Measurements from ENCODE around the gene ICAM4. TPM values are rescaled to one million over a fixed set of nuclear protein-coding genes. Genes with fewer than 3 reads are reported as not detected.
A peak's percentile ranks its signal among the peaks of the same experiment; 100 is the strongest.

The ICAM4 gene
- total and polyA plus RNA-seq, 9 of the 15 experiments (the other 6 are each of a cell fraction or from before 2014, with no cell fraction given): 14.1 to 86.1 (median 29.6) TPM

- TF ChIP-seq AFF1 (IDR thresholded peaks at IDR 0.05; ENCODE audit: low read depth in 1 of 2, partially characterized antibody in 2 of 2) (no peak), CLOCK (CRISPR knock-in tag; IDR thresholded peaks at IDR 0.05; ENCODE audit: borderline replicate concordance) (no peak), ZNF146 (CRISPR knock-in tag; IDR thresholded peaks at IDR 0.05; ENCODE audit: unreplicated experiment) (no peak), TCF7 (IDR thresholded peaks at IDR 0.05; ENCODE audit: borderline replicate concordance) (no peak), NFRKB (IDR thresholded peaks at IDR 0.05; ENCODE audit: low read depth) (no peak; the same call in 1 of the 2 replicates), MCM5 (IDR thresholded peaks at IDR 0.05; ENCODE audit: low read depth) (no peak), HMGN3 (IDR thresholded peaks at IDR 0.05; ENCODE audit: borderline replicate concordance, extremely low read depth, insufficient read length, low read depth, low read length) (peak; percentile 80), RNF219 (CRISPR knock-in tag; IDR thresholded peaks at IDR 0.05) (no peak)
- TF ChIP-seq, protein P1, sequence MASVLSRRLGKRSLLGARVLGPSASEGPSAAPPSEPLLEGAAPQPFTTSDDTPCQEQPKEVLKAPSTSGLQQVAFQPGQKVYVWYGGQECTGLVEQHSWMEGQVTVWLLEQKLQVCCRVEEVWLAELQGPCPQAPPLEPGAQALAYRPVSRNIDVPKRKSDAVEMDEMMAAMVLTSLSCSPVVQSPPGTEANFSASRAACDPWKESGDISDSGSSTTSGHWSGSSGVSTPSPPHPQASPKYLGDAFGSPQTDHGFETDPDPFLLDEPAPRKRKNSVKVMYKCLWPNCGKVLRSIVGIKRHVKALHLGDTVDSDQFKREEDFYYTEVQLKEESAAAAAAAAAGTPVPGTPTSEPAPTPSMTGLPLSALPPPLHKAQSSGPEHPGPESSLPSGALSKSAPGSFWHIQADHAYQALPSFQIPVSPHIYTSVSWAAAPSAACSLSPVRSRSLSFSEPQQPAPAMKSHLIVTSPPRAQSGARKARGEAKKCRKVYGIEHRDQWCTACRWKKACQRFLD (CRISPR knock-in tag; IDR thresholded peaks at IDR 0.05): peak; percentile 91
Observed at GRCh38 chr19:10251792-10252694, 34.7 kb upstream of the ICAM4 start, which contains the start of gene MRPL4 (continued).
